OCI-LY1 (cell line): Measurements from ENCODE around the gene TCIRG1.

Source experiments
- CTCF ChIP-seq: fragments of 200-600 bp; sonication (generic), shearing (Covaris generic); IDR thresholded peaks from 2 replicates; pipeline ENCODE4 v1.5.1; 2017; ENCODE audit warnings: mild to moderate bottlenecking, antibody characterized with exemption, low read length, moderate library complexity, mixed read lengths
- EZH2 ChIP-seq: fragments of 200-600 bp; sonication (generic), shearing (Covaris generic); IDR thresholded peaks from 2 replicates; pipeline ENCODE4 v1.8.0; 2017; ENCODE audit warnings: borderline replicate concordance, mixed run types, mild to moderate bottlenecking, antibody characterized with exemption, low read length, moderate library complexity, mixed read lengths

- TF ChIP-seq CTCF = no peak
- no peak for TF ChIP-seq EZH2
These were observed at the start of gene TCIRG1 for GRCh38 chr11:68038718-68039525.
